T-helper 1 cell (primary cell): ENCODE data around the gene COL6A5.
"Not testable (repeated sequence)": the region's sequence is repeated elsewhere in the genome, so short reads cannot be mapped to it uniquely, and the experiment has no call there.

Experiments used
- DNase-seq, 5 donors: peaks; one replicate each; pipeline ENCODE4 v3.0.0-alpha.2; 2012 to 2020

The COL6A5 gene

GRCh38 chr3:130384476-130385025, 39.1 kb downstream of the COL6A5 start:
- no peak for DNase-seq

GRCh38 chr3:130386604-130387263, 41.3 kb downstream of the COL6A5 start:
- DNase-seq: no peak

DNA sequence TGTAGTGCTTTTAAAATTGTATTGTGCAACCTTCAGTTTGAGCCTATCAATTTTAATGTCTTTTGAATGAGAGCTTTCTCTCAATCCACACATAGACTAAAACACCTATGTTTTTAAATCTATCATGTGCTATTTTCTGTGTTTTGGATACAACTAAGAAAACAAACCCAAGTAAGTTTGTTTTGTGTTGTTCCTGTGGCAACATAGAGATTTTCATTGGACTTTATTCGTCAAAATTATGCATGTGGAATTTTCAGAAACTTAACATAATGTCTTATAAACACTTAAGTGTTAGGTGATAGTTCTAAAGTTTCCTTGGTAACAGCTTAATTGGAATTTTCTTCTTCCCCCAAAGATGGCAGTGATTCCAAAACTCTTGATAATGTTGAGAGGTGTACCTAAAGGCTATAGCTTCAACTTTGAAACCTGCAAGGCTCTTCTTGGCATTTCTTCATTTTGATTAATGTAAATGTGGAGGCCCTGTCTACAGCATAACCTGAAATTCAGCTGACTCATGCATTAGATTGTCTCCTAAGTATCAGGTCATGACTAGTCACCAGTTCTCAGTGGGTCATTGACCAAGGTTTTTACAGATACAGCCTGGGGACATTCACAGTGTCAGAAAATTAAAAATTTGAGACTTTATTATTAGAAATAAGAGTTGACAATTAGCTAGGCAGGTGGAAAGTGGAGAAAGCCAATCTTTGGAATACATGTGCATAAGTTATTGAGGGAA, 44.4 kb downstream of the COL6A5 start:
- DNase-seq: no peak

- no peak for DNase-seq
These were observed 46.8 kb downstream of the COL6A5 start for GRCh38 chr3:130392266-130392665.

- no peak for DNase-seq
These were observed 48.1 kb downstream of the COL6A5 start for GRCh38 chr3:130393594-130393993.

DNA sequence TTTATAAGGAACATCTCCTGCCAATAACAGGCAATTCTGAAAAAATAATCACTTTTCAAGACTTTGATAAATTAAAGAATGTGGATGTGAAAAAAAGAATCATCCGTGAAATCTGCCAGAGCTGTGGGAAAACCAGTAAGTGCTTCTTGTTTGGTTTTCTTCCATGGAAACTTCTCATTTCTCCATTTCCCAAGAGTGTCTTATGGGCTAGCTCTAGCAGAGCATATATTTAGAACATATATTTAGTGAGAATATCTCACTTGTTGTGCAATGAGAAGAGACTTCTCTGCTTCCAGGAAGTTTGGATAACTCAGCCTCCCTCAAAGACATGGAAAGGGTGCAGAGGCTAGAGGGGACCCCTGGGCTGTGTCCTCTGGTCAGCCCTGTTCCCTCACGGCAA, 49.9 kb downstream of the COL6A5 start:
- no peak for DNase-seq

DNA sequence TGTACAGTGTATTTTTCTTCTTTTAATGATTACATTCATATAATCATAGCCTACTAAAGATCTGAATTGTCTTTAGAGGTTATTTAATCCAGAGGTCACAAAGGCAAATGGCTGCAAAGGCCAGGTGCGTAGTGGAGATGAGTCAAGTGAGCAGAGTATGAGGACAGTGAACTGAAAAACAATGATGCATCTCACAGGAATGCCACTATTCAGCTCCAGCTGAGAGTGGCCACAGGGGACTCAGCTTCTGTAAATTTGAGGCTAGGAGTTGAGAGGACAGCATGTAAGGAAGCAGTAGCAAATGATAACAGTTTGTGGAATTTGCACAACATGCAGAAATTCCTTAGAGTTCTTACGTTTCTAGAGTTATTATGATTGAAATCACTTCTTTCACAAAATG, 50.4 kb downstream of the COL6A5 start:
- no peak for DNase-seq

GRCh38 chr3:130404401-130404800, 58.9 kb downstream of the COL6A5 start:
- no peak for DNase-seq

DNA sequence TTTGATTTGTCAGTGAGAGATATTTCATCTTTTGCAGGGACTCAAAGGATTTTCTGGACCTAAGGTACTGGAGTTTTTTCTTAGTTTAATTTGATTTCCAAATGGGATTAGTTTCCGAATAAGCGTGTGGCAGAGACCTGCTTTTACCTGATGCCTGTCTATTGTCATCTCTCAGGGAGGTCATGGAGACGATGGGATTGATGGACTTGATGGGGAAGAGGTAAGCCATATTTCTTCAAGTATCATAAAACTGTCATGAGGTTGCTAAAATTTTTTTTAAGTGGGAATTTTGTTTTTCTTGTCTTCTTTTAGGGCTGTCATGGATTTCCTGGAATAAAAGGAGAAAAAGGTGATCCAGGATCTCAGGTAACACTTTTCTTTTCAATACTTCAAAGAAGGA, 60.5 kb downstream of the COL6A5 start:
- no peak for DNase-seq

- DNase-seq: not testable (repeated sequence)
These were observed 62.8 kb downstream of the COL6A5 start for GRCh38 chr3:130408253-130408652.

DNA sequence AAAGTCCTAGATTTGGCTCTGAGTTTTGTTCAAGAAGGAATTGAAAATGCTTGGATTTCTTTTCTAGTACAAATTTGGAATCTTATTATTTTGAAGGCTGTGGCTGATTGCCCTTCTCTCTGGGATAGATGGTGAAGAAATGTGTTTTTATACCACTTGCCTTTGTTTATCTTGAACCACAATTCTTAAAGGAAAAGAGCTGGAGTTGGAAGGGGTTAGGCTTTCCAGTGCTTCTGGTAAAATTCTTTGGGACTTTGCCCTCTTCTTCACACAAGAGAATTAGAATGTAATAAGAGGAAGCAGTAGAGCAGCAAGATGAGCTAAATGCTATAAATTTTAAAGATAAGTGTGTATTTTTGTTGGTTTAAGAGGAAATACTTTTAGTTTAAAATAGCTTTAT, 65.8 kb downstream of the COL6A5 start:
- DNase-seq: no peak

GRCh38 chr3:130412991-130413560, 67.6 kb downstream of the COL6A5 start:
- DNase-seq: no peak

GRCh38 chr3:130414457-130414856, 69.0 kb downstream of the COL6A5 start:
- no peak for DNase-seq

DNA sequence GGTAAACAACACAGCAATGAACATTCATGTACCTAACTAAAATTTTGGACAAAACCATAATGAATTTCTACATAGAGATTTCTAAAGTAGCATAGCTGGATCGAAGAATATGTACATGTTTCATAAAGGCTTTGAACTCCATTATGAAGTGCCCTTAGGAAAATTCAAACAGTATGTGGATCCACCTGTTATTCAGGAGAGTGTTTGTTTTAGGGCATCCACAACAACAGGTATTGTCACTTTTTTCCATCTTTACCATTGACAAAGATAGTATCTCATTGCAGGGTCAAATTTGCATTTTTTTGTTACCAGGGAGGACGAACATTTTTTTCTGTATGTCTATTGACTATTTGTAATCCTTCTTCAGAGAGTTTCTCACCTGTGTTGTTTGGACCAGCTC, 75.0 kb downstream of the COL6A5 start:
- no peak for DNase-seq

- no peak for DNase-seq
These were observed 77.6 kb downstream of the COL6A5 start for GRCh38 chr3:130423064-130423463.

DNA sequence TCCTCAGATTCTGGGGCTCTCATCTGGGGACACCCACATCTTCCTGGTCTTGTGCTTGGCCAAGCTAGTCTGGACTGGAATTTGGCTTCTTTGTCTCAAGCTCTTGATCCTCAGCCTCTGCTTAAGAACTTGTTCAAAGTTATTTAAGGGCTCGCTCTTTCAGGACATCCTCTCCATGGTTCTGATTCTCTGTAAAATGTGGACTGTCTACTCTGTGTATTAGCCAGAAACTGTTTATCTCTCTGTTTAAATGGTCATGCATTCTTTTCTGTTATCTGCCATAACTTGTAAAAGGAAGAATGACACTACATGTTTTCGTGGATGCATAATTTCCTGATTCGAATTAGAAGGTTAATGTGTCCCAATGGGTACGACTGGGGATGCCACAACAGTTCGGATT, 79.4 kb downstream of the COL6A5 start:
- DNase-seq: no peak

GRCh38 chr3:130425484-130425883, 80.0 kb downstream of the COL6A5 start:
- no peak for DNase-seq

- DNase-seq: no peak
These were observed 80.7 kb downstream of the COL6A5 start for GRCh38 chr3:130426206-130426605.

GRCh38 chr3:130428871-130429712, 83.6 kb downstream of the COL6A5 start:
- no peak for DNase-seq

GRCh38 chr3:130429713-130430023, 84.2 kb downstream of the COL6A5 start:
- no peak for DNase-seq

GRCh38 chr3:130430266-130430665, 84.8 kb downstream of the COL6A5 start:
- DNase-seq: no peak

- DNase-seq: not testable (repeated sequence)
These were observed 86.6 kb downstream of the COL6A5 start for GRCh38 chr3:130432086-130432485.

GRCh38 chr3:130433306-130433705, 87.8 kb downstream of the COL6A5 start:
- no peak for DNase-seq
